Hematopoietic multipotent progenitor cell treated with erythropoietin and hydrocortisone succinate and interleukin-3 and kit ligand, for 4 days (in vitro differentiated cells): Measurements from ENCODE around the gene PRKCG.
A peak's percentile ranks its signal among the peaks of the same experiment; 100 is the strongest.

Experiments used
- DNase-seq: peaks from one replicate; pipeline ENCODE4 v3.0.0-alpha.2; 2015

Gene PRKCG

DNA sequence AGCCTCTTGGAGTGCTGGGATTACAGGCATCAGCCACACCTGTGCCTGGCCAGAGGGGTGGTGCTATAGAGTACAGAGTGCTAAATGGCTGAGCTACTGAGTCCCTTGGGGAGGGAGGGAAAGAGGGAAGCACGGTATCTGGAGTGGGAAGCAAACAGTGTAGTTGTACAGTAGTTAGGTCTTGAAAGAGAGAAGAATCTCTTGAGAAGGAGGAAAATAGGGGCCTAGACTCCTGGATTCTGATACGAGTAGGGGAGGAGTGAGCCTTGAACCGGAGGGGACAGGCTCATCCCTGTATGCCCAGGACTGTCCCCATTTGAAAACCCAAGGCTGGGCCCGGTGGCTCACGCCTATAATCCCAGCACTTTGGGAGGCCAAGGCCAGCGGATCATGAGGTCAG lies 9.2 kb upstream of the PRKCG start:
- no peak for DNase-seq

DNA sequence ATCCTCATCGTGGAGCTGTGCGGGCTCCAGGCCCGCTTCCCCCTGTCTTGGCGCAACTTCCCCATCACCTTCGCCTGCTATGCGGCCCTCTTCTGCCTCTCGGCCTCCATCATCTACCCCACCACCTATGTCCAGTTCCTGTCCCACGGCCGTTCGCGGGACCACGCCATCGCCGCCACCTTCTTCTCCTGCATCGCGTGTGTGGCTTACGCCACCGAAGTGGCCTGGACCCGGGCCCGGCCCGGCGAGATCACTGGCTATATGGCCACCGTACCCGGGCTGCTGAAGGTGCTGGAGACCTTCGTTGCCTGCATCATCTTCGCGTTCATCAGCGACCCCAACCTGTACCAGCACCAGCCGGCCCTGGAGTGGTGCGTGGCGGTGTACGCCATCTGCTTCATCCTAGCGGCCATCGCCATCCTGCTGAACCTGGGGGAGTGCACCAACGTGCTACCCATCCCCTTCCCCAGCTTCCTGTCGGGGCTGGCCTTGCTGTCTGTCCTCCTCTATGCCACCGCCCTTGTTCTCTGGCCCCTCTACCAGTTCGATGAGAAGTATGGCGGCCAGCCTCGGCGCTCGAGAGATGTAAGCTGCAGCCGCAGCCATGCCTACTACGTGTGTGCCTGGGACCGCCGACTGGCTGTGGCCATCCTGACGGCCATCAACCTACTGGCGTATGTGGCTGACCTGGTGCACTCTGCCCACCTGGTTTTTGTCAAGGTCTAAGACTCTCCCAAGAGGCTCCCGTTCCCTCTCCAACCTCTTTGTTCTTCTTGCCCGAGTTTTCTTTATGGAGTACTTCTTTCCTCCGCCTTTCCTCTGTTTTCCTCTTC lies 8.0 kb upstream of the PRKCG start:
- no peak for DNase-seq

DNA sequence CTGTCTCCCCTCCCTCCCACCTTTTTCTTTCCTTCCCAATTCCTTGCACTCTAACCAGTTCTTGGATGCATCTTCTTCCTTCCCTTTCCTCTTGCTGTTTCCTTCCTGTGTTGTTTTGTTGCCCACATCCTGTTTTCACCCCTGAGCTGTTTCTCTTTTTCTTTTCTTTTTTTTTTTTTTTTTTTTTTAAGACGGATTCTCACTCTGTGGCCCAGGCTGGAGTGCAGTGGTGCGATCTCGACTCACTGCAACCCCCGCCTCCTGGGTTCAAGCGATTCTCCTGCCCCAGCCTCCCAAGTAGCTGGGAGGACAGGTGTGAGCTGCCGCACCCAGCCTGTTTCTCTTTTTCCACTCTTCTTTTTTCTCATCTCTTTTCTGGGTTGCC lies 7.4 kb upstream of the PRKCG start:
- DNase-seq = no peak

DNA sequence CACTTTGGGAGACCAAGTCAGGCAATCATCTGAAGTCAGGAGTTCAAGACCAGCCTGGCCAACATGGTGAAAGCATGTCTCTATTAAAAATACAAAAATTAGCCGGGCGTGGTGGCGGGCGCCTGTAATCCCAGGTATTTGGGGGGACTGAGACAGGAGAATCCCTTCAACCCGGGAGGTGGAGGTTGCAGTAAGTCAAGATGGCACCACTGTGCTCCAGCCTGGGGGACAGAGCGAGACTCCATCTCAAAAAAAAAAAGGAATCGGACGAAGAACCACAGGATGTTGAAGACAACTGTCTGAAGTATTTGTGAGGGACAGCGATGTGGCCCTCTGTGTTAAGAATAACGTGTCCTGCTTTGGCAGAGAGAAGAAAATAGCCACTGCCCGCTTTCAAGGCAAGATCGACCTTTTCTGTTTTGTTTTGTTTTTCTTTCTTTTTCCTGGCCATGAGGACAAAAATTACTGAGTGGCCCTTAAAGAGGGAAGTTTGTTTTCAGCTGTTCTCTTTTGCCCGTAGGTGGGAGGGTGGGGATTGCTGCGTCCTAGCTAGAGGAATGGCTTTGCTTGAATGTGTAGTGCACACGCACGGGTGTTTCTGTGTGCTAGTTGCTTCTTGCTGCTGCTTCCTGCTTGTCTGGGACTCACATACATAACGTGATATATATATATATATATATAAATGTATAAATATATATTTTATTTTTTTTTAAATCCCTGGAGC lies 6.2 kb upstream of the PRKCG start:
- no peak for DNase-seq

DNA sequence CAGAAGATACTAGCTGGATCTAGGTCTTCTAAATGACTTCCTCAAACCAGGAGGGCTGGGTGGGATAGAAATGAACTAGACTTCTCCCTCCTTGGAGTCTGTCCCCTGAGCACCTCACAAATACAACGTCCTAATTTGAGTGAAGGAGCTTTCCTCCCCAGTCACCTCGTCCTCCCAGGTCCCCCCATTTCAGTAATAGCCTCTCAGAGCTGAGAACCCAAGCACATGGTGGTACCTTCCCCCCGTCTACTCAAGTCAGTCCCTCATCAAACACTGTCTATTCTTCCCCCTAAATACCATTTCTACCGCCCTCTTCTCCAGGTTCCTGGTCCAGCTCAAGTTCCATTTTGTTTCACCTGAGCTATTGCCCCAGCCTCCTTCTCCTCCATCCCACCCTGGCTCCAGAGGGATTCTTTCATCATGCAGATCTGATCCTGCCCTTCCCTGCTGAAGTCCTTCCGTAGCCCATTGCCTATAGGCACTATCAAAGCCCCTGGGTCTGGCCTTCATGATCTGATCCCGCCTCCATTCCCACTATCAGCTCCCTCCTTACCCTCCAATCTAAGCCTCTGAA lies 5.3 kb upstream of the PRKCG start:
- DNase-seq = no peak

DNA sequence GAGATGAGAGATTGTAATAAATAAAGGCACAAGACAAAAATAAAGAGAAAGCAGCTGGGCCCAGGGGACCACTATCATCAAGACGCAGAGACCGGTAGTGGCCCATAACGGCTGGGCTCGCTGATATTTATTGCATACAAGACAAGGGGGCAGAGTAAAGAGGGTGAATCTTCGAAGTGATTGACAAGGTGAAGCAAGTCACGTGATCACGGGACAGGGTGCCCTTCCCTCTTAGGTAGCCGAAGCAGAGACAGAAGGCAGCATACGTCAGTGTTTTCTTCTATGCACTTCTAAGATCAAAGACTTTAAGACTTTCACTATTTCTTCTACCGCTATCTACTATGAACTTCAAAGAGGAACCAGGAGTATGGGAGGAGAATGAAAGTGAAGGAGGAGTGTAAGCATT lies 4.6 kb upstream of the PRKCG start:
- DNase-seq = no peak

DNA sequence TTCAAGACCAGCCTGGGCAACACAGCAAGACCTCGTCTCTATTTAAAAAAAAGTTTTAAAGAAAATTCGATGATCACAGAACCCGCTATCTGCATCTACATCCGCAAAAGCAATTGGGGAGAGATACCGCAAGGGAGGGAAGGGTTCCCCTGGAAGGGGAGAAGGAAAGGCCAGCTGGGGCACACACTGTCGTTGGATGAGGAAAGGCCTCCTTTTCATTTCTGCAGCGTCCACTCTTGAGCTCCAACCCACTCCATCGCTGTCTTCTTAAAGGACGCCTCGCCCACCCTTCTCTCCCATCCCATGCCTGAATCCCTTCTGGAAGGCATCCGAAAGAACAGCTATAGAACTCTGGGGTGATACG lies 3.2 kb upstream of the PRKCG start:
- DNase-seq = no peak

DNA sequence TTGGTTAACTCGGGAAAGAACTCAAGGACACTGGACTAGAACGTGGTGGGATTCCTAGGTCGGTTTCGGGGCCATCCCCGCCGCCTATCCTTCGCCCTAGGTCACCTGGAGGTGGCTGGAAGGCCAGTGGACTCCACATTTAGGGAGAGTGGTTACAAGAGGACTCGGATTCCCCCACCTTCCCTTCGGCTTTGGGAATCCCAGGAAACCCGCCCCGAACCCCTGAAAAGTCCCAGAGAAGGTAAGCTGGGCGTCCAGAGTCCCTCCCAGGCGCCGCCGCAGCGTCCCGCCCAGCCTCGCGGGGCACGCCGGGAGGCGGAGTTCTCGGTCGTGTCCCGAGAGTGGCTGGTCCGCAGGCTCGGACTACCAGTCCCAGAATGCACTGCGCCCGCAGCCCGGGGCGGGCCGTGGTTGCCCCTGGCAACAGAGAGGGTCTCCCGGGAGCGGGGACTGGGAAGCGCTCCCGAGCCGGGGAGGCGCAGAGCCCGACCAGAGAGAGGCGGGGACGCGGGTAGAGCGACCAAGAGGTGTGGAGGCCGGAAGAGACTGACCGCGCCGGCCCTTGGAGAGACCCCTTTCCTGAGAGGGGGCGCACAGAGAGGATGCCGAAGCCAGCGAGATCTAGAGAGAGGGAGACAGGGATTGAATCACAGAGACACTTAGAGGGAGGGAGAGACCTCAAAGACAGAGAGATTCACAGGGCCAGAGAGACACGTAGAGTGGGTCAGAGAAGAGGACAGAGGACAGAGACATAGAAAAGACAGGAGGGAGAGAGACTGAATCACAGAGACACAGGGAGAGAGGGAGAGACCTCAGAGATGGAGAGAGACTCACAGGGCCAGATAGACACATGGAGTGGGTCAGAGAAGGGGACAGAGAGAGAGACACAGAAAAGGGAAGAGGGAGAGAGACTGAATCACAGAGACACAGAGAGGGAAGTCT lies 2.6 kb upstream of the PRKCG start:
- DNase-seq = peak; percentile 87

DNA sequence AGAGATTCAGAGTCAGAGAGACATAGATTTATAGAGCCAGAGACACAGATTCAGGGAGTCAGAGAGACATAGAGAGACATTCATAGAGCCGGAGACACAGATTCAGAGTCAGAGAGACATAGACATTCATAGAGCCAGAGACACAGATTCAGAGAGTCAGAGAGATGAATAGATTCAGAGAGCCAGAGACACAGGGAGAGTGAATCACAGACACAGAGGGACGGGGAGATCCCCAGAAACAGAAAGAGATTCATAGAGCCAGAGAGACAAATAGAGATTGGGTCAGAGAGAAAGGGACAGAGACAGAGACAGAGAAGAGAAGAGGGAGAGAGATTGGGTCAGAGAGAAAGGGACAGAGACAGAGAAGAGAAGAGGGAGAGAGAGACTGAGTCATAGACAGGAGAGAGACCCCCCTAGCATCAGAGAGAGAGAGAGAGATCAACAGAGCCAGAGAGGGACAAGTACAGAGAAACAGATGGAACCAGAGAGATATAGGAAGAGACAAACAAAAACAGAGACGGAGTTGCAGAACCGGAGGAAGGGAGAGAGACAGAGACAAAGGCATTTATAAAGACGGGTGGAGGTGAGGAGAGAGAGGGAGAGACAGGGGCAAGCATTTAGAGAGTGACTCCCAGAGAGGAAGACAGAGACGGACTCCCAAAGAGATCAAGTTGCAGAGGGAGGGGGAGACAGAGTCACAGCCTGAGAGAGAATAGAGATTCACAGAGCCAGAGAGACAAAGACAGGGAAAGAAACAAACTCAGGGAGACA lies 1.1 kb upstream of the PRKCG start:
- no peak for DNase-seq

DNA sequence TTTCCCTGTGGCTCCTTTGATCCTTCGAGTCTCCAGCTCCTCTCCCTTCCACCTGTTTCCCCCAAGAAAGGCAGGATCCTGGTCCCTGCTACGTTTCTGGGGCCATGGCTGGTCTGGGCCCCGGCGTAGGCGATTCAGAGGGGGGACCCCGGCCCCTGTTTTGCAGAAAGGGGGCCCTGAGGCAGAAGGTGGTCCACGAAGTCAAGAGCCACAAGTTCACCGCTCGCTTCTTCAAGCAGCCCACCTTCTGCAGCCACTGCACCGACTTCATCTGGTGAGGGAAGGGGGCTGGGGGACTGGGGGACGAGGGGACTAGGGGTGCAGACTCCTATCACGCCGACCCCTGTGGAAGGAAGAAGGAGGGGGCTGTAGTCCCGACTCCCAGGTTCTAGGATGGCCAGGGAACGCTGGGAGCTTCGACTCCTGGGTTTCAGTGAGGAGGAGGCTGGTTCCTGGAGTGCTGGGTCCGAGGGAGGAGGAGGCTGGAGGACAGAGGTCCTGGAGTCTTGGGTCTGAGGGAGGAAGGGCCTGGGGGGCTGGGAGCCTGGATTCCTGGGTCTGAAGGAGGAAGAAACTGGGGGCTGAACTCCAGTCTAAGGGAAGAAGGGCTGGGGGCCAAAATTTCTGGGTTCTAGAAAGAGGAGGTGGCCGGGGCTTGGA lies 524 bp downstream of the PRKCG start:
- no peak for DNase-seq

DNA sequence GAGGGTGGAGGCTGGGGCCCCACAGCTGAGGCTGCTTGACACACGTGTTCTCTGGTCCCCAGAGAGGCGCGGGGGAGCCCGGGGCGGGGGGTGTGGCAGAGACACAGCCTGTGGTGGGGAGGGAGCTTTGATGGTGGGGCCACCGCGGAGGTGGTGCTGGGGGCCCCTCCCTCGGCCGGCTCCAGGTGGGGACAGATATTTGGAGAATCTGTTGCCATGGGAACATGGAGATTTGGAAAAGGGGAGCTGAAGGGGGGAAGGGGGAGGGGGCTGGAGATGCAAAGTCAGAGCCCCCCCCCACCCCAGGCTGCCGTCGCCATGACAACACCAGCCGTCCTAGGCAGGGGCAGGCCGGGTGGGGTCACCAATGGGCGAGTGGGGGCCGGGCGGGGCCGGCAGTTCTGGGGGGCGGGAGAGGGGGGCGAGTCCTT lies 1.2 kb downstream of the PRKCG start:
- DNase-seq = no peak

DNA sequence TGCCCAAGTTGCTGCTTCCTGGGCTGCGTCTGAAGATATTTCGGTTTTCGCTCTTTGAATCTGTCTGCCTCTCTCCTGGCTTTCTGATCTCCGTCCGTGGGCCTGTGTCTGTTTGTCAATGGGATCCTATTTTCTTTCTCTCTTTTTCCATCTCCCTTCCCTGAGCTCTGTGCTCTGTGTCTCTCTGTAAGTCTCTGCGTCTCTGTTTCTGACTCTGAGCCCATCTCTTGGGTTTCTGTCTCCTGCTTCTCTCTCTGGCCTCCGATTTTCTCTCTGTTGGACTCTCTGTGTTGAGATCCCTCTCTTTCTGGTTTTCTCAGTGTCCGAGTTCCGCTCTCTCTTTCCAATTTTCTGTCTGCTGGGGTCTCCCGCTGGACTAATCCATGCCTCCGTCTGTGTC lies 1.7 kb downstream of the PRKCG start:
- DNase-seq = no peak

DNA sequence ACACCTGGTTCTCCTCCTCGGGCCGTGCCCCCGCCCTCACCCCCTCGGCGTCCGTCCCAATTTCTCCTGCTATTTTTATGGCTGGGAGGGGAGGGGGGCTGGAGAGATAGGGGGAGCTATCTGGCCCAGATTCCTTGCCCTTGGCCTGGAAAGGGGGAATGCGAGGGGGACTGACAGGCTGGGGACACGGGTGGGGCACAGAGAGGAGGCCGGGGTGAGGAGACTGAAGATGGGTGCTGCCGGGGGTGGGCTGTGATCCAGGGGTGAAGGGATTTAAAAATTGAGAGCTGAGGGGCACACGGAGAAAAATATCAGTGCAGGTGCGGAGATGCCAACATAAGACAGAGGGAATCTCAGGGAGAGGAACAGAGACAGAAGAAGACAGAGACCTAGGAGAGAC lies 2.3 kb downstream of the PRKCG start:
- no peak for DNase-seq

DNA sequence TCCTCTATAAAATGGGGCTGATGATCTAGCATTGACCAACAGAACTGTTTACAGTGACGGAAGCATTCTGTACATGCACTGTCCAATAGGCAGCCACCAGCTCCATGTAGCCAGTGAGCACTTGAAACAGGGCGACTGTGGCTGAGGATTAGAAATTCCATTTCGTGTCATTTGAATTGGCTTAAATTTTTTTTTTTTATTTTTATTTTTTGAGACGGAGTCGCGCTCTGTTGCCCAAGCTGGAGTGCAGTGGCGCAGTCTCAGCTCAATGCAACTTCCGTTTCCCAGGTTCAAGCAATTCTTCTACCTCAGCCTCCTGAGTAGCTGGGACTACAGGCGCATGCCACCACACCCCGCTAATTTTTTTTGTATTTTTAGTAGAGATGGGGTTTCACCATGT lies 3.0 kb downstream of the PRKCG start:
- no peak for DNase-seq

DNA sequence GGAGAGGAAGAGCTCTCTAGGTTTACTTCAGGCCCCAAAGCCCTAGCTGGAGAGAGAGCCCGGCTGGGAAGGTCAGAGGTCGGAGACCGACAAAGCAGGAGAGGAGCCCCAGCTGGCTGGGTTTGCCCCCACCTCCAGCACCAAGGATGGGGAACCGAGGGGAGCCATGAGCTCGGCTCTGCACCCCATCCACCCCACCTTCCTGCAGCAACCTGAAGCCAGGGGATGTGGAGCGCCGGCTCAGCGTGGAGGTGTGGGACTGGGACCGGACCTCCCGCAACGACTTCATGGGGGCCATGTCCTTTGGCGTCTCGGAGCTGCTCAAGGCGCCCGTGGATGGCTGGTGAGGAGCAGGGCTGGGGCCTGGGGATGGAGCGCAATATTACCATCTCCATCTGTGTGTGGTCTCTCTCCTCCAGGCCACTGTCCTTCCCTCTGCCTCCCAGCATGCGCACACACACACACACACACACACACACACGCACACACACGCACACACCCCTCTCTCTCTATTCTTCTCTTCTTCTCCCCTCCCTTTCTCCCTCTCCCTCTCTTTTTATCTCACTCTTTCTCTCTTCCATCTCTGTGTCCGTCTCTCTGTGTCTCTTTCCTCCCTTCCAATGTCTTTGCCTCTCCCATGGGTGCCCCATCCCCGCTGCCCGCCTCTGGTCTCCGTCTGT lies 10.4 kb downstream of the PRKCG start:
- no peak for DNase-seq

DNA sequence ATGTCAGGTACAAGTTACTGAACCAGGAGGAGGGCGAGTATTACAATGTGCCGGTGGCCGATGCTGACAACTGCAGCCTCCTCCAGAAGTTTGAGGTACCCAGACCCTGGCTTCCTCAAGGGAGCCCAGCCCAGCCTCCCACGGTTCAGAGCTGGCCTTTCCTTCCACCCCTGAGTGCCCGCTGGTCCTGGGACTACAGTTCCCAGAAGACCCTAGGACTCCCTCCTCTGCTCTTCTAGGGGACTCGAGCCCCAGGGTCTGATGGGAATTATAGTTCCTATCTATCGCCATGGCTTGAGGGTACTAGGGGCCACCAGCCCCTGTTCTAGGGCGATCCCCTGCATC lies 11.0 kb downstream of the PRKCG start:
- peak; percentile 41 for DNase-seq

DNA sequence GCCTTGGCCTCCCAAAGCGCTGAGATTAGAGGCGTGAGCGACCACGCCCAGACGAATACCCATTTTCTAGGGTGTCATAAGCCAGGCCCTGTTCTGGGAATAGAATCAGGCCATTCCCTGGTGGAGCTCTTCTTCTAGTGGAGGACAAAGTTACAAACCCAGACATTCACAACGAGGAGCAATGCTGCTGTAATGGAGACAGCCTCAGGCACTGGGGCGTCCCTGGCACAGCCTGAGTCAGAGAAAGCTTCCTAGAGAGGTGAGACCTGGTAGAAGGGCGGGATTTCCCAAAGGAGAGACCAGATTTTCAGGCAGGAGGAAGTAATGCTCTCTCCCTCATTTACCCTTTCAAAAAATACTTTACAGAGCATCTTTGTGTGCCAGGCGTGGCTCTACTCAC lies 12.7 kb downstream of the PRKCG start:
- no peak for DNase-seq

DNA sequence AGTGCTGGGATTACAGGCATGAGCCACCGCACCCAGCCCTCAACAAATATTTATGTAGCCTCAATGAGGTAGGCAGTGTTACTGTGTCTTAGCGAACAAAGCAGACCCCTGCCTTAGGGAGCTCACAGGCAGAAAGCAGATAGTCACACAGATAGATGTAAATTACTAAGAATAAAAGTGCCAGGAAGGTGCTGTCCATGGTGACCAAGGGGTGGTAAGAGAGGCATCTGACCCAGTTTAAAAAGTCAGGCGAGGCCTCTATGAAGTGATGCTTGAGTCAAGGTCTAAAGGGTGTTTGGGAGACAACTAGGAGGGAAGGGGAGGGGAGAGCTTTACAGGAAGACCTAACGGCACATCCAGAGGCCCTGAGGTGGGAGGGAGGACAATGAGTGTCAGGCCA lies 14.7 kb downstream of the PRKCG start:
- no peak for DNase-seq

DNA sequence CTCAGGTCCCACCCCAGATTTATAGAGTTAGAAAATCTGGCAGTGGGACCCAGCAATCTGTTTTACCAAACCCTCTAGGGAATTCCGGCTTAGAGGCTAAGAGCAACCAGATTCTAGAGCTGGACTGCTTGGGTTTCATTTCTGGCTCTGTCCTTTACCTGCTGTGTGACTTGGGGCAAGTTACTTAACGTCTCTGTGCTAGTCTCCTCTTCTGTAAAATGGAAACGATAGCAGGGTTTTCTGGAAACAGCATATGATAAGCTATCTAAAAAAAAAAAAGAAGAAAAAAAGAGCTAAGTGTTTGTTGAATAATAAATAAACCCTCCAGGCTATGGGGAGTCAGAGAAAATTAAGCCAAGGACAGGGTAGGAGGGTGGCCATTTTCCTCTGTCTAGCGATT lies 15.5 kb downstream of the PRKCG start:
- DNase-seq = no peak

DNA sequence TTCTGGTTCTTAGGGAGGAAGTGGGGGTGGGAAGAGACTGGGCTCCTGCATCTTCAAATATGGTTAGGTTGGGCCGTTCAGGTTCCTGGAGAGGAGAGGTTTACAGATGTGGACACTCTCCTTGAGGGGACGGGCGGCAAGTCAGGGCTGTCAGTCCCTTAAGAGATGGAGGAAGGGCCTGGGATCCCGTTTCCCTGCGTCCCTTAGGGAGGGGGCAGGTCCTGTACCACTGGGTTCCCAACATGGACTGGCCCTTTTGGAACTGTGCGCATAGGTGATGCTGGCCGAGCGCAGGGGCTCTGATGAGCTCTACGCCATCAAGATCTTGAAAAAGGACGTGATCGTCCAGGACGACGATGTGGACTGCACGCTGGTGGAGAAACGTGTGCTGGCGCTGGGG lies 16.2 kb downstream of the PRKCG start:
- no peak for DNase-seq

DNA sequence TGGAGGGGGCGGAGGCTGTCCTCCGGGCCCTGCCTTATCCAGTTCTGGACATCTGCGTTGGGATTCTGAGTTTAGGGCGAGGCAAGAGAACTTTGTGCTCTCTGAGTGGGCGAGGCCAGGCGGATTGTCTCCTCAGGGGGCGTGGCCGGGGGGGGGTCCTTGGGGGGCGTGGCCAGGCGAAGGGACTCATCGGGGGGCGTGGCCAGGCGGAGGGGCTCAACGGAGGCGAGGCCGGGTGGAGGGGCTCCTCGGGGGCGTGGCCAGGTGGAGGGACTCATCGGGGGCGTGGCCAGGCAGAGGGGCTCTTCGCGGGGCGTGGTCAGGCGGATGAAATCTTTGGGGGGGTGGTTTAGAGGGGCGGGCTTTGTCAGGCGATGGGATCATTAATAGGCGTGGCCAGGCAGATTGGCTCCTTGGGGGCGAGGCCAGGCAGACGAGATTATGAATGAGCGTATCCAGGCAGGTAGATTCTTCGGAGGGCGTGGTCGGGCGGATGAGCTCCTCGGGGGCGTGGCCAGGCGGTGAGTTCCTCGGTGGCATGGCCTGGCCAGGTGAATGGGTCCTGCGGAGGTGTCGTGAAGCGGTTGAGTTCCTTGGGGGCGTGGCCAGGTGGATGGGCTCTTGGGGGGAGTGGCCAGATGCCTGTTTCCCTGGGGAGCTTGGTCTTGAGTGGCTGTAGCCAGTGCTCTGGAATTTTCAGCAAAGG lies 16.8 kb downstream of the PRKCG start:
- DNase-seq = peak; percentile 53
